GM19239 (cell line): Measurements from ENCODE around the gene SEMG1.

Source experiments
- DNase-seq: peaks from one replicate; pipeline ENCODE4 v3.0.0; 2011; ENCODE audit warnings: low spot score; ENCODE audit not compliant: insufficient read length
- FAIRE-seq: peaks from 2 replicates; lab custom pipeline; 2011; peaks lifted over from hg19 to GRCh38; lab: Jason Lieb, UNC

Gene SEMG1

DNA sequence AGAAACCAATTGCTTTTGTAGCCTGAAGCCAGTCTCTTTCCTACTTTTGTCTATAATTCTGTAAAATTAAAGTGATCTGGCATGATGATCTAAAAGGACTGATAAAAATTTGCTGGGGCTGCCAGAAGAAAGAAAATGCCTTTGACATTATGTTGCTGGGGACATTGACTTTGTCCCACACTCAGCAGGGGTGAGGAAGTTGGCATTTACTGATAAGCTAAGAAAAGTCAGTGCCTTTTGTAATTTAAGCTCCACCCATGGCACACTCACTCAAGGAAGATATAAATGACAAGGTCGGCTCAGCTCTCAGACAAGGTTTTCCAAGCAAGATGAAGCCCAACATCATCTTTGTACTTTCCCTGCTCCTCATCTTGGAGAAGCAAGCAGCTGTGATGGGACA is at the start of gene SEMG1:
SEMG1 (plus strand) TSS at position 309 of the 400 bp plus-strand sequence; CDS start at position 330, 21 bp downstream.
- DNase-seq = no peak
- no peak for FAIRE-seq

- DNase-seq (no peak), FAIRE-seq (no peak)
Measured at GRCh38 chr20:45157962-45158361, 48.9 kb upstream of the SEMG1 start.

- no peak for FAIRE-seq
- no peak for DNase-seq
Measured at GRCh38 chr20:45163083-45163803, 43.6 kb upstream of the SEMG1 start.

- no peak for DNase-seq
- no peak for FAIRE-seq
Measured at GRCh38 chr20:45164906-45165305, 41.9 kb upstream of the SEMG1 start.

GRCh38 chr20:45173522-45173921 is 33.3 kb upstream of the SEMG1 start:
- no peak for FAIRE-seq

GRCh38 chr20:45174434-45175364 is 32.1 kb upstream of the SEMG1 start, which contains the start of gene PI3:
Gene PI3 (plus strand): TSS chr20:45174902. CDS start chr20:45174923, 21 bp downstream.
- FAIRE-seq = no peak
- no peak for DNase-seq

More at GRCh38 chr20:45173522-45173921, 33.3 kb upstream of the SEMG1 start:
- DNase-seq = no peak

DNA sequence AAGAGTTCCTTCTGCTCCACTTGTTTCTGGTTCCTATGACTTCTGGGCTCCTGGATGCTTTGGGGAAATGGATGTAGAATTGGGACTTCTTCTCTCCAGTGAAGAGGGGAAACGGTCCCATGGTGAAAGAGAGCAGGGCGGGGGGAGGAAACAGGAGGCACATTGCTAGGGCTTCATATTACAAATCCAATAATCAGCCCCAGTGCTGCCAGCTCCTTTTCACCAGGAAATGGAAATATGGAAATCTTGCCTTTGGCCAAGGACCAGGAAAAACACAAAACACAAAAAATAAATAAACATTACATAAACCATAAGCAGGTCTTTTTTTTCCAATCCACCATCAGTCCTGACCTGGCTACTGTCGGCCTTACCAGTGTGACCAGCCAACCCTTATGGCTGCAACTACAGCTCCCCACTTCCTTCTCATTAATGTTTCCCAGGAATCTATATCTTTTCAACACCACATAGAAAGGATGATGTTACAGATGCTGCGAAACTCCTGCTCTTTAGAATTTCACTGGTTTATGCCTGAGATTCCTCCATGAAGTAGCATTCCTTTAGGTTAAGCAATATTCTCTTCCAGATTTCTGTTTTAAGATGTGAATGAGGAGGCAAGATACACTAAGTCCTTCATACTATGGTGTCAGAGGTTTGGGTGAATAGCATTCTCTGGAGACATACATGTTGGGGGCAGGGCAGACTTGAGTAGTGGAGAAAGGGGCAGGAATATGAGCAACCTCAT is 30.1 kb upstream of the SEMG1 start:
- FAIRE-seq (no peak), DNase-seq (no peak)

DNA sequence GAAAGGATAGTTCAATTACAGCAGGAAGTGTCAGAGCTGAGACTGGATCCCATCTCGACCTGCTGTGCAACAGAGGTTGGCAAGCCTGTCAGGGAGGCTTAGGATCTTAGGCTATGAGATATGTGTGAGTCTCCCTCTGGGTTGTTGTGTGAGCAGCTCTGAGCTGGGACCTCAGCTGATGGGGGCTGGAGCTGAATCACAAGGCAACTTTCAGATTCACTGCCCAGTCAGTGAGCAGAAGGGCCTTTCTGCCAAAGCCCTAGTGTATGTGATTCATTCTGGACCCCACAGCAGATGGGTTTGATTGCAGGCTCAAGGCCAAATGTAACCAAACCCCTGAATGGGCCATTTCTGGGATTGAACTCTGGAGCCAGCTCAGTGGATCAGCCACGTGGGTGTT is 27.7 kb upstream of the SEMG1 start:
- FAIRE-seq = no peak
- no peak for DNase-seq

GRCh38 chr20:45181639-45182038 is 25.2 kb upstream of the SEMG1 start:
- no peak for FAIRE-seq
- DNase-seq = no peak

- FAIRE-seq (no peak), DNase-seq (no peak)
Measured at GRCh38 chr20:45183084-45183483, 23.7 kb upstream of the SEMG1 start.

GRCh38 chr20:45187693-45188092 is 19.1 kb upstream of the SEMG1 start:
- FAIRE-seq (no peak), DNase-seq (no peak)

DNA sequence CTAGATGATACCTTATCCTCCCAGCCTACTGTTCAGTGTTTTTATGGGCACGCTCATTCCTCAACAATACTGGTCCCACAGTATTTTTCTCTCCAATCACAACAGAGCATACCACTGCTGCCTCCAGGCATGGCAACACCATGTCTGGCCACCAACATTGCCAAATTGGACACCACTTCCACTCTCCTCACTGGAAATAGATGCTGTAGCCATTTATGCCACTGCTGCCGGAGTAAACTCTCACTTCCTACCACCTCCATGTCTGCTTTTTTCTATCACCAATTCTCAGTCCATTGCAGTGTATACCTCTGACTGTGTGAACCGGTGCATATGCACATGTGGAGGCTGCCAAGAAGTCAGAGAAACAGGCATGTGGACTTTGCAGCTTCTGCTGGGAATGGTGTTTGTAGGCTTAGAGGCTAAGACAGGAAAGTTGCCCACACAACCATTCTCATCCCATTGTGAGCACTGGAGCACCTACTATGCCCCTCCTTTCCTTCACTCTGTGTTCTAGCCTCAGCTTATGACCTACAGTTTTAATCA is 17.7 kb upstream of the SEMG1 start:
- DNase-seq = no peak
- FAIRE-seq = no peak

- no peak for FAIRE-seq
- DNase-seq = no peak
Measured at GRCh38 chr20:45189861-45190260, 17.0 kb upstream of the SEMG1 start.

GRCh38 chr20:45191926-45192325 is 14.9 kb upstream of the SEMG1 start:
- DNase-seq (no peak), FAIRE-seq (no peak)

- DNase-seq (no peak), FAIRE-seq (no peak)
Measured at GRCh38 chr20:45193331-45193730, 13.5 kb upstream of the SEMG1 start.

DNA sequence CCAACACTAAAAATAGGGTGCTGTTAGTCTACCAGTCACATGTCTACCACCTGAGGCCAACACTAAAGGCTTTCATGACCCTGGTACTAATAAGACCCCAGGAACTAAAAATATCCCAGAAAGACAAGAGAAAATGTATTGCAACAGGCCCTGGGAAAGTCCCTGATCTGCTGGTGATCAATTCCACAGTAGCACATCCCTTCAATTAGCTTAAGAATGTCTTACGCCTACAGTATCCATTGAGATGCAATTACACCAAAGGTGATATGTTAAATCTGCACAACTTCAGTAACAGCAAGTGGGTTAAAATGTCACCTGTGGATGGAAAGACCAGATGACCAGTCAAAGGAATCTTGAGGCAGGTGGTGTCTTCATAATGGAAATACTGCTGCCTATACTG is 3.1 kb downstream of the SEMG1 start:
- DNase-seq (no peak), FAIRE-seq (no peak)

- FAIRE-seq (no peak), DNase-seq (no peak)
Measured at GRCh38 chr20:45211569-45212474, 5.0 kb downstream of the SEMG1 start.

DNA sequence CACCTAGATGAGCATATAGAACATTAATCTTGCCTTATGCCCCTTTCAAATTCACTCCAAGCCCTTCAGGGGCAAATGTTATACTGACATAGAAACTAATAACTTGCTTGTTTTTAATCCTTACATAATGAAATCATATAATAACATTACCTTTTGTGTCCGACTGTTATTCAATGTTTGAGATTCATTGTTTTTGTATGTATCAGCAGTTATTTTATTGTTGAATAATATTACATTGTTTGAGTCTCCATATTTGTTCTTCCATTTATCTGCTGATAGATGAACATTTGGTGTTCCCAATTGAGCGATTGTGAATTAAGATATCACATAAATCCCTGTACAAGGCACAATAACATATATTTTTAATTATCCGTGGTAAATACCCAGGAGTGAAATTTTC is 6.0 kb downstream of the SEMG1 start:
- no peak for FAIRE-seq

GRCh38 chr20:45218124-45218523 is 11.3 kb downstream of the SEMG1 start:
- no peak for FAIRE-seq
- DNase-seq = no peak

More for the DNA sequence above, 6.0 kb downstream of the SEMG1 start:
- no peak for DNase-seq
